ENCODE measurements around the gene TLX2.

DNA sequence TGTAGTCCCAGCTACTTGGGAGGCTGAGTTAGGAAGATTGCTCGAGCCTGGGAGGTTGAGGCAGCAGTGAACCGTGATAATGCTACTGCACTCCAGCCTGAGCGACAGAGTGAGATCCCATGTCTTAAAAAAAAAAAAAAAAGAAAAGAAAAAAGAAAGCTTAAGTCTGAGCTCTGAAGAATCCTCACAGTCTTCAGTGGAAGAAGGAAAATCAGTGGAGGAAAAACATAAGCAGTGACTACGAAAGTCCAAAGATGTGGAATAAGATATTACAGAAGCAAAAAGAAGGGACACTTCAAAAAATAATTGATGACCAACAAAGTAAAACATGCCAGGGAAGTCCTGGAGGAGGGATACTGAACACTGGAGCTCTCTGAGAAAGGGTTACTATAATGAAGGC is 4.0 kb upstream of the TLX2 start:
- TF ChIP-seq, protein P1, sequence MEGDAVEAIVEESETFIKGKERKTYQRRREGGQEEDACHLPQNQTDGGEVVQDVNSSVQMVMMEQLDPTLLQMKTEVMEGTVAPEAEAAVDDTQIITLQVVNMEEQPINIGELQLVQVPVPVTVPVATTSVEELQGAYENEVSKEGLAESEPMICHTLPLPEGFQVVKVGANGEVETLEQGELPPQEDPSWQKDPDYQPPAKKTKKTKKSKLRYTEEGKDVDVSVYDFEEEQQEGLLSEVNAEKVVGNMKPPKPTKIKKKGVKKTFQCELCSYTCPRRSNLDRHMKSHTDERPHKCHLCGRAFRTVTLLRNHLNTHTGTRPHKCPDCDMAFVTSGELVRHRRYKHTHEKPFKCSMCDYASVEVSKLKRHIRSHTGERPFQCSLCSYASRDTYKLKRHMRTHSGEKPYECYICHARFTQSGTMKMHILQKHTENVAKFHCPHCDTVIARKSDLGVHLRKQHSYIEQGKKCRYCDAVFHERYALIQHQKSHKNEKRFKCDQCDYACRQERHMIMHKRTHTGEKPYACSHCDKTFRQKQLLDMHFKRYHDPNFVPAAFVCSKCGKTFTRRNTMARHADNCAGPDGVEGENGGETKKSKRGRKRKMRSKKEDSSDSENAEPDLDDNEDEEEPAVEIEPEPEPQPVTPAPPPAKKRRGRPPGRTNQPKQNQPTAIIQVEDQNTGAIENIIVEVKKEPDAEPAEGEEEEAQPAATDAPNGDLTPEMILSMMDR (conservative IDR thresholded peaks at IDR 0.05; ENCODE audit: low read depth, low read length), result no peak
- TF ChIP-seq EZH2 (IDR thresholded peaks at IDR 0.05; ENCODE audit: borderline replicate concordance, low read depth, low read length, poor library complexity, severe bottlenecking), result no peak
